ENCODE data around the gene ZNF609. TPM values are rescaled to one million over a fixed set of nuclear protein-coding genes. Genes with fewer than 3 reads are reported as not detected.

Gene ZNF609
- total RNA-seq, 1 donor from 2014 or later, result 55.1 TPM

DNA sequence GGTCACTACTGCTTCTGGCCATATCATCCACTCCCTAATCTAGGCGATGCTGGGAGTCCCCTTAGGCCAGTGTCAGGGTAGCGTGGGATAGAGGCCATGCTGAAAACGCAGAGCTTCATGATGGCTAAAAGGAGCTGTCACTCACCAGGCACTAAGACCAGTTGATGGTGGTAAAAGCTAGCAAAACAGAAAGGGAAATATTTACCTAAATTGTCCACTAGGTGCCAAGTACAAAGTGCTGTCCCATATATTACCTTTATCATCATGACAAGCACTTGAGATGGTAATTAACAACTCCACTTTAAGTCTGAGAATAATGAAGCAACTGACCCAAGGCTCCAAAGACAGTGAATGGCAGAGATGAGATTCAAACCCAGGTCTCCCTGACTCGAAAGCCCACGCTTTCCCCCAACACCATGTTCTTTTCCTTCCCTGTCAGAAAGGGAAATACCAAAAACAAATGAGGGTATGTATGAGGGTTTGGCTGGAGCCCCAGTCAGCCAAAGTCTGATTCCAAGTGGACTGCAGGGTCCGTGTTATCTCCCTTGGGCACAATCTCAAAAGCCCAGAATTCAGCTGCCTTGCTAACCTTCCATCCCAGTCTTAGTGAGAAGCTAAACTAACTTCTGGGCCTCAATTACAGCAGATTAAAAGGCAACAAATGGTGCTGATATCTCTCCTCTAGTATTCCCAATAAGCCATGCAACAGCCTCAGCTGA, 230.4 kb downstream of the ZNF609 start:
- DNase-seq (ENCODE audit: low spot score), result no peak

DNA sequence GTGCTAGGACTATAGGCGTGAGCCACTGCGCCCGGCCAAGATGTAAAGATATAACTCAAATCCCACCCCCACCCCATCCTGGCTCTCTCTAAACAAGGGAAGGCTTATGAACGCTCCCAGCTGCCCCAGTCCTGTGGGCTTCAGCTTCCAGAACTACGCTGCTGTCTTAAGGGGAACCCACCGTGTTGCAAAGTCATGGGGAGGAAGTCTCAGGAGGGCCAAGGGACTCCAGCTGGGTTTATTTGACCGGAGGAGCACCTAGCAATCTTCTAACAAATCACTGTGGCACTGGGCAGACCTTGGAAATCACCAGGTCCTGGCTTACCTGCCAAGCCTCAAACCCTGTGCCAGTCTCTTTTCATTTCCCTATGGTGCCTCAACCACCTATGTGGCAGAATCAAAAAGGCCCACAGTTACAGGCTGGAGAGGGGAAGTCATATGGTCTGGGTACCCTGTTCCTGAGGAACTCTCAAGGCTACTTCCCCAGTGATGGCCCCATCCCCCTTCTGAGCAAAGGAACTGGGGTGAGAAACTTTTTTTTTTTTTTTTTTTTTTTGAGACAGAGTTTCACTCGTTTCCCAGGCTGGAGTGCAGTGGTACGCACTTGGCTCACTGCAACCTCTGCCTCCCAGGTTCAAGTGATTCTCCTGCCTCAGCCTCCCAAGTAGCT, 231.7 kb downstream of the ZNF609 start:
- DNase-seq (ENCODE audit: low spot score), result no peak

DNA sequence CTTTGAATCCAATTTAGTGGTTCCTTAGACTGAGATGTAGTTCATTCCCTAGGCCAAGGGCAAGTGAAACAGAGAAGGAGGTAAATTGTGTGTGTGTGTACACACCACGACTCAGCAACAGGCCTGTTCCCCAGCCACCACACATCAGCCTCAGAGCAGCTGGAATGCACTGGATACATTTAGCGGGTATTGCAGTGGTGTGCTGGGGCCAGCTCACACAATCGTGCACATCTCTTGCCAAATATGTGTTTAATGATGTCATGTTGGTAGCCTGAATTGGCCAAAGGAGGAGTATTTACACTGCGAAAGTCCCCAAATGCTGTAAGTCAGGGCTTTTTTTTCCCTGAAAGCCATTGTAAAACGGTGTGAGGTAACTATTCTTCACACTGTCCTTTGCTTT, 232.8 kb downstream of the ZNF609 start:
- no peak for DNase-seq (ENCODE audit: low spot score)

DNA sequence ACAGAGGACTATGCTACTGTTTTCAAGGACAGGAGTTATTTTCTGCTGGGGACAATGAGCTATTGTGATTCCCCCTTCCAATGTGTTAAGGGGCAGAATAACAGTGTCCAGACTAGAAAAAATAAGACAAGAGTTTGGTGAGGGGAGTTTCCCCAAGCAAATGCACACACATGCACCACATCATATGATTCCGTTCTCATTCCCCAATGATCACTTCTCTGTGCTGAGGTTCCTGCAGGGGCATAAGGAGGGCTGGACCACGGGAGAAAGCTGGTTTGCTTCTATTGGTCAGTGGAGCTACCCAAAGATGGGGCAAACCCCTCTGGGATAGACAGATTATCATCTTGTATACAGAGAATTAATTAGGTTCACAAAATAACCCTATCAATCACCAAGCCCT, 234.4 kb downstream of the ZNF609 start:
- DNase-seq (ENCODE audit: low spot score), result no peak

DNA sequence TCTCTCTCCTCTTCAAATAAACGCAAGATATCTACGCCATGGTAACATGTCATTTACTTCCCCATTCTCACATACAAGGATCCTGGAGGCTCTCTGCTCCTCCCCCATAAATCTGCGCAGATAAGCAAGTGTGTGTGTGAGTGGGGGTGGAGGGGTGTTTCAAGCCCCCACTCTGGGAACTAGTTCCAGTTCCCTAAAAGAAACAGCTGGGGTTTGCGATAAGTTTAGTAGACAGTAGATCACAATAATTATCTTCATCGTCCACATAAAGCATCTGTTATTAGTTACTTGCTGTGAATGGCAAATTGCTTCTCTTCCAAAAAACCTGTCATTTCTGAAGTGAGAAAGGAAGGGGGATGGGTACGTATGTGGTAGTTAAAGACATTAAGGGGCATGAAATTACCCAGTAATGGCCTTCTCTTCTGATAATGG, 235.2 kb downstream of the ZNF609 start:
- DNase-seq (ENCODE audit: low spot score), result no peak

DNA sequence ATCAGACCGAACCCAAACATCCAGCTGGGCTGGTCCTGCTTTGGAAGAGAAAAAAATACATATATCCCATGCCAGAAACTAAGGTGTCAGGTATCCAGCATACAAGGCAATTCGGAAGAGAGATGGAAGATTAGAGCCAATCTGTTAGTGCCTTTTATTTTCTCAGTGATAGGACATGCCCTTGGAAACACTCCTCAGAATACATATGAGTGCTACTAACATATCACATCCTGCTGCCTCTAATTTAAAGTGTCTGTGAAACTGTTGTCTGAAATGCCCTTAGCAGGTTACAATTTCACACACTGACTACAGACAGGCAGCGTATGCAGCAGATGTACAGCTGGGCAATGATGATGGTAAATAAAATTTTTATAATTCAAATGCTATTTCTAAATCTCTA, 236.1 kb downstream of the ZNF609 start:
- no peak for DNase-seq (ENCODE audit: low spot score)

DNA sequence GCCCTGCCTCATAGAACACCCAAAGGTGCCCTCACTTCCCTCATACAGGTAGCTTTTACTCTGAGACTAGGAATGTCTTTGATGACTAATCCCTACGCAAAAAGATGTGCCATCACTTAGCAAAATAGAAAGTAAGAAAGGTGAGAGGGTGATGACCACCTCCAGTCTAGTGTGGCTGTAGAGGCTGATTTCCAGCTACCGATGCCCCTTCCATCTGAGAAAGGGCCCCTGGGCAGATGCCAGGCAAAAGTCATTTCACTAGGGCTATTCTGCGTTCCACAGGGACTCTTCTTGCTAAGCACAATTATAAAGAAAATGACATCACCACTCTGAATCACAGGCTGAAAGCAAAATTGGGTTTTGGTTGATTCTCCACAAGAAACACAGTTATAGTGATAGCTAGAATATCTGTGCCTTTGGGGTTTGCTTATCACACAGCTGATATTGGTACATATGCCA, 237.6 kb downstream of the ZNF609 start:
- DNase-seq (ENCODE audit: low spot score), result no peak

DNA sequence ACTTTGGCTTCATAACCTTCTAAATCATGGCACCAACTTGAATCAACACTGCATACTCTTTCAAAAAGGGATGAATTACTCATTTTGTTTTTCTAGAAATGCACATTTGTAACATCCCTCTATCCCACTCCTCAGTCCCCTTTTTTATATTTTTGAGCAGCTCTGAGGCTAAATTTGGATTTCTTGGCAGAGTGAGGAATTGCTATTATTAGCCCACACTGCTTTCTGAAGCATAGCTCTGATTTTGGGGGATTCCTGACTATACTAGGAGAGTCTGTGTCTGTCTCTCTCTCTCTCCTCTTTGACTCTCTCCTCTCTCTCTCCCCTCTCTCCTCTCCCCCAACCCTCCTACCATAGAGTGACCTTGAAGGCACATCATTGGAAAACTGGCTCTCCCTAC, 238.4 kb downstream of the ZNF609 start:
- no peak for DNase-seq (ENCODE audit: low spot score)

DNA sequence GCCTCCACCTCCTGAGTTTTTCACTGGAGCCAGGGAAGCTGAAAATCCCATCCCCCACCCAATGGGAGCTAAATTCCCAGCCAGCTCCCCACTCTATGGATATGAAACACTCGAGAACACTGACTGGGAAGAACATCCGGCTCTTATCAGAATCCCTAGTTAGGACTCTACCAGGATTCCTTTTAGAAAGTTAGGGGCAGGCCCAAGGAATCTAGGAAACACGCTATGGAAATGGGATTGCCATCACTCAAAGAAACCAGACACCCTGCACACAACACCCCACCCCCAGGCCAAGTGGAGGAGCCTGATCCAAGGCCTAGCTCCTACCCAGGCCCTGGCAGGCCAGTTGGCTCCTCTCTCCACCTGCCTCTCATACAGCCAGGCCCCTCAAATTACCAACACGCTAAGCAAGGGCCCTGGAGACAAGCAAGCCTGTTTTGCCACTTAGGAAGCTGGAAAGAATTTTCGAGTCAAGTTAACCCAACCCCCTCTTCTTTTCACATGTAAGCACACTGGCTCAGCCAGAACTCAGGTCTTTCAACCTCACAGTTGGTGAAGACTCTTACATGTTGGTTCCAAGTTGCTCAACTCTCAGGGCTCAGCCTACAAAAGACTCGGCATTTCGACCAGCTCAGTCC, 239.5 kb downstream of the ZNF609 start:
- no peak for DNase-seq (ENCODE audit: low spot score)

DNA sequence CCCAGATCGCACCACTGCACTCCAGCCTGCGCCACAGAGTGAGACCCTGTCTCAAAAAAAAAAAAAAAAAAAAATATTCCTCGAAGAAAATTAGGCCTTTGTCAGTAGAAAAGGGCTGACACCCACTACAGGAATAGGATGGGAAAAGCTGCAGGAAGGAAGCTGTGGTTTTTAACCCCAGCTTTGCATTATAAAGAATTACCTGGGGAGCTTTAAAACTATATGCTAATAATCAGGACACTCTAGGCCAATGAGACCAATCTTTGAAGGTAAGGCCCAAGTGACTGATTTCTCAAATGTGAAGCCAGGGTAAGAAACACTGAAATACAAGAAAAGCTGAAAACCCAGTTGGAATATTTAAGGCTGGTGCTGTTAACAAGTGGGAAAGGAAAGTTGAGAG, 240.7 kb downstream of the ZNF609 start:
- DNase-seq (ENCODE audit: low spot score), result no peak

DNA sequence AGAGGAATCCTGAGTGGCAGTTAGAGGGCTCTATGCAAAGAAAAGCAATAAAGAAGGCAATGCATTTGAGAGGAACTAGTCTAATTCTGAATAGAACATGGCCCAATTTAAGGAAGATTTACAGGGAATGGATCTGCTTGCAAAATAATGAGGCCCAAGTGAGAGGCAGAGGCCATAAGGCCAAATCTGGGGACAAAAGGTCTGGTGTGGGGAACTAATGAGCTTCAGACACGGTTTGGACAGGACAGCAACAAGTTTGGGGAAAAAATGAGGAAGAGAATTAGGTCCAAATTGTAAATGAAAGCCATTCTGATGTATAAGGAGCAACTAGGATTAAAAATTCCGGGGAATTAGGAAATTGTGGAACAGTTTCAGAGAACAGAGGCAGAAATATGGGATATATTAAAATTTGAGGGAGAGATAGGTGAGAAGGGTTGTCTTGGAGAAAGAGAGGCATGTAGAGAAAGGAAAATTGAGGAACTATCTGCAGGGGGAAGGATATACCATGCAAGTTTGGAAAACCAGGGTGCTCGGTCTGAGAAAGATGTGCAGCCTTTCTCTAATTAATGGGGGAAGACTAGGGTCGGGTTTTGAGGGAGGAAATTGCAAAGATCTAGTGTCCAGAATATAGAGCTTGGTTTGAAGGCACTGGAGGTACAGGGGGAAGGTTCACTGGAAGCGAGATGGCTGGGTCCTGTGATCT, 241.3 kb downstream of the ZNF609 start:
- no peak for DNase-seq (ENCODE audit: low spot score)

DNA sequence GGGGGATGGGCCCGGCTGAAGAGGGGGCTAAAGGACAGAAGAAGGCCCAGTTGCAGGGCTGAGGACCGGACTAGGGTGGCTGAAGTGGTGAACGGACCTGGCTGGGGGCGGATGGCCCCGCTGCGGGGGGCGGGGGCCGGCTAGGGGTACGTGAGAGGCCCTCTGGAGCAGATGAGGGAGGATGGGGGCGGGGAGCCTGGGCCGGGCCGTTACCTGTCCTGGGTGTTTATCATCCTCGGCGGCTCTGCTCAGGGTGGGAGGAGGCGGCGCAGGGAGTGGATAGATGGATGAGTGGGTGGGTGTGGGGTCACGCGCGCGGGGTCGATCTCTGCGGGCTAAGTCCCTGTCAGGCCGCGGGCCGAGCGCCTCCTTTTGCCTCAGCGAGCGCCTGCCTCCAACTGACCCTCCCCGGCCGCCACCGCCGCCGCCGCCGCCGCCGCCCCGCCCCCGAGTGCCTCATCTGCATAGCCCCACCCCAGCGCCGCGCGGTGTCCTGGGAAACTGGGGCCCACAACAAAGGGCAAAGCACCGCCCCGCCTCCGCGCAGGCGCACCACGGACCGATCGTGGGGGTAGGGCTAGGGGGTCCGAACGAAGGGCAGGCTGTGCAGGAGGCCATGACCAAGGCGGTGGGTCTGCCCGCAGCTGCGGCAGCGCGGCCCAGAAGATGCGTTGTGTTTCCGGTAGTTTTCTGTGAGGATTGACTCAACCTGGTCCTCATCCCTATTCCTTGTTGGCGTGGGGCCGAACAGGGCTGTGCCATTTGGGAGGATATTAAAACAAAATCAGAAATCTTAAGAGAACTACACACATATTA, 242.6 kb downstream of the ZNF609 start:
- DNase-seq (ENCODE audit: low spot score), result peak; percentile 97

DNA sequence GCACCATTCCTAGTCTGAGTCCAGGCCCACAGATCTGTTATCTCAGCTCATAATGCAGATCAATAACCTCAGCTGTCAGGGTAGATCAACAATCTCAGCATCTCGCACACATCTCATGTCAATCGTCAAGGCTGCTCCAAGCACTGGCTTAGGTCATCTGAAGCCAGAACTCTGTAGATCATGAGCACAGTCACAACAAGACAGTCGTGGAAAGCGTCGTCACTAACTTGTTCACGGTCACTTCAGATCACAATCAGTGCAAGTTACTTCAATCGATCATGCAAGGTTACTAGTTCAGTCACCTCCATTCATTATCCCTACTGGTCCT, 243.2 kb downstream of the ZNF609 start:
- DNase-seq (ENCODE audit: low spot score), result no peak

DNA sequence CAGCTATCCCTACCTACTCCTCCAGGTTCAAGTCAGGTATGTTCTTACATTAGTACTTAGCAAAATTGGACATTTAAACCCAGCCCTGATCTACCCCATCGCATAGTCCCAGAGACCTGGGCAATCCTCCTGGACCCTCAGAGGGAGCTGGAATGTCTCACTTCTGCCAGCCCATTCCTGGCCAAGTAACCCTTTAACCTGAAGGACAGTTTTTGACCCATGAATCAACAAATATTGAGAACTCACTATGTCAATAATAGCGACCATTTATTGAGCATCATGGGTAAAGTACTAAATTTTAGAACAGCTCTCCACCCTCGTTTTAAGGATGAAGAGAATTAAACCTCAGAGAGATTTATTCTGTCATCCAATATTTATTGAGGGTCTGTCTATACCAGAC, 244.6 kb downstream of the ZNF609 start:
- DNase-seq (ENCODE audit: low spot score), result no peak

DNA sequence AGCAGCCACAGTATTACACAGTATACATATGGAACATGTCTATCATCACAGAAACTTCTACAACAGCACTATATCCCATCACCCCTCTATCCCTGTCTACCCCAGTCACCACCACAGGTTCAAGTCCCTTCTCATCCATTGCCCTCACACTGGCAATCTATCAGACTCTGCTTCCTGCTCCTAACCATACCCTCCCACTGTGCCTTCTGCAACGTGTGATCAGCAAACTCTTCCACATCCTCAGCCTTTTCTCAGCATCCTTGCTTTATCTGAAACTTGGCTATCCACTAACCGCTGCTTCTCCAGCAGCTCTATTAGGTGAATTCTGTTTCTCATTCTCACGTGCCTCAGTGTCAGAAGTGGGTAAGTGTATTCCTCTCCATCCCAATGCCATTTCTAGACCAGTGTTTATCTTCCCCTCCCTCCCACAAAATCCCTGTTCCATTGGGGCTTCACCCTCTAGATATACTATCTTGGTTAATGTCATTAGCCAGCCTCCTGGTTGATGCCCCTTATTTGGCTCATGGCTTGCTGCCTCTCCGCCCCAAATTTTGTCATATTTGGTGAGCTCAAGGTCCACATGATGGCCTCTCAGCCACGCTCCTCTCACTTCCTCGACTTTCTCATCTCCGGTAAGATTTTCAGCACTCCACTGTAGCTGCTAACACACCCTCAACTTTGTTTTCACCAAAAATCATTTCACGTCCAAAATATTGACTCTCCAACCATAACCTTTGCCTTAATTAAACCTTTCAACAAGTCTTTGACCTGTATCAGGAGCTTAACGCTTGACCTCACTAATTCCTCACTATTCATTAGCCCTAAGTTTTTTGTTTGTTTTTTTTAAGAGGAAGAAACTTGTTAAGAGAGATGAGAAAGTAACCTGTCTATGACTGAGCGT, 245.9 kb downstream of the ZNF609 start:
- no peak for DNase-seq (ENCODE audit: low spot score)

DNA sequence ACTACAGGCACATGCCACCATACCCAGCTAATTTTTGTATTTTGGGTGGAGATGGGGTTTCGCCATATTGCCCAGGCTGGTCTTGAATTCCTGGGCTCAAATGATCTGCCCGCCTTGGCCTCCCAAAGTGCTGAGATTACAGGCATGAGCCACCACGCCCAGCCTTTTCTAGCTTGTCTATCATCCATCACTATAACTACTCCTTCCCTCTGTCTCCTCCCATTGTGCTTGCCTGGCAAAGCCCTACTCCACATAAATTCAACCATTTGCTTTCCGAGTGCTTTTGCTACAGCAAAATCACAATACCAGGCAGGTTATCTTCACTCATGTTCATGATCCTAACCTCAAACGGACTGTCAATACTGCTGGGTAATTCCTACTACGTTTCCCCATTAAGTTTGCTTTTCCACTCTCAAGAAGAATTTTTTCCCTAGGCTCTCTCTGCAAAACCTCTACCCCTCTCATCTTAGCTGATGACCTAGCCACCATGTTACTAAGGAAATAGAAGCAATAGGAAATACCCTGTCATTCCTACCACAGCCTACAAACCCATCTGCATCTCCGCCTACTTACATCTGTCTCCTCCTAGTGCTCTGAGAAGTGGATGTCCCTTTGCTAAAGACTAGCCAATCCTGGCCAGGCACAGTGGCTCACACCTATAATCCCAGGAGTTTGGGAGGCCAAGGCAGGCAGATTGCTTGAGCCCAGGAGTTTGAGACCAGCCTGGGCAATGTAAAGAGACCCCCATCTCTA, 250.5 kb downstream of the ZNF609 start:
- no peak for DNase-seq (ENCODE audit: low spot score)

DNA sequence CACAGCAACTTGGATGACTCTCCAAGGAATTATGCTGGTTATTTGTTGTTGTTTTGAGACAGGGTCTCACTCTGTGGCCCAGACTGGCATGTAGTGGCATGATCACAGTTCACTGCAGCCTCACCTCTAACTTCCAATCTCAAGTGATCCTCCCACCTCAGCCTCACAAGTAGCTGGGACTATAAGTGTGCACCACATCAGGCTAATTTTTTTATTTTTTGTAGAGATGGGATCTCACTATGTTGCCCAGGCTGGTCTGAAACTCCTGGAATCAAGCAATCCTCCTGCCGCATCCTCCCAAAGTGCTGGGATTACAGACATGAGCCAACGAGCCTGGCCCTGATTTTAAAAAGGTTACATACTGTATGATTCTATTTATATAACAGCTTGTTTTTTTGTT, 252.0 kb downstream of the ZNF609 start:
- no peak for DNase-seq (ENCODE audit: low spot score)

DNA sequence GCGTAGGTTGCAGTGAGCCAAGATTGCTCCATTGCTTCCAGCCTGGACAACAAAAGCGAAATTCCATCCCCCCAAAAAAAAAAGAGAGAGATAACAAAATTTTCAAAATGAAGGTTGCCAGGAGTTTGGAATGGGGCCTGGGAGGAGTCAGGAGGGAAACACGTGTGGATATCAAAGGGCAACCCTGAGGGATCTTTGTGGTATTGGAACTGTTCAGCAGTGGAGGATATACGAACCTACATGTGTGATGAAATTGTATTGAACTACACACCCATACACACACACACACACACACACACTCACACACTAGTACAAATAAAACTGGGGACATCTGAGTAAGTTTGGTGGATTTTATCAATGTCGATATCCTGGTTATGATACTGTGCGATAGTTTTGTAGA, 253.2 kb downstream of the ZNF609 start:
- no peak for DNase-seq (ENCODE audit: low spot score)

DNA sequence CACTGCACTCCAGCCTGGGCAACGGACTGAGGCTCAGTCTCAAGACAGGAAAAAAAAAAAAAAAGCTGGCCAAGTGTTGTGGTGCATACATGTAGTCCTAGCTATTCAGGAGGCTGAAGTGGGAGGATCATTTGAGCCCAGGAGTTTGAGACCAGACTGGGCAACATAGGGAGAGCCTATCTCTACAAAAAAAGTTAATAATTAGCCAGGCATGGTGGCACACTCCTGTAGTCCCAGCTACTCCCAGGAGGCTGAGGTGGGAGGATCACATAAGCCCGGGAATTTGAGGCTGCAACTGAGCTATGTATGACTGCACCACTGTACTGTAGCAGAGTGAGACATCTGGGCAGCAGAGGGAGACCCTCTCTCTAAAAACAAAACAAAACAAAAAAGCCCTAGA, 256.1 kb downstream of the ZNF609 start:
- DNase-seq (ENCODE audit: low spot score), result no peak

DNA sequence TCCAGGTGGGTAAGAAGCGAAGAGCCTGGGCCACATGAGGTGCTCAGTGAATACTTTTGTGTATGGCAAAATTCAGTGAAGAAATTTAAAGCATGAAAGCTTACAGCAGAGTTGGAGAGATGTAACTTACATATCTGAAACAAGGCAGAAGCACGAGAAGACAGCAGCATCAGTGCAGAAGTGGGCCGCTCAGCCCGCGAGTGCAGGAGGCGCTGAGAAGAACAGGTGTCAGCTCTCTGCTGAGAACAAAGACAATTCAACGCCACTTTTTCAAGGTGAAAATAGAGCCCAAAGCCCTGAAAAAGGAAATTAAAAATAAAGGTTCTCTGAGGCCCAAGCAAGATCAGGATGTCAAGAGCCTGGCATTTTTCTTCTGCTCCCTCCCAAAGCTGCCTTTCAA, 256.8 kb downstream of the ZNF609 start:
- no peak for DNase-seq (ENCODE audit: low spot score)
